GM12801 (cell line): Measurements from ENCODE around the gene STXBP2.

ENCODE experiments used
- TF ChIP-seq, protein P1 (sequence below): IDR thresholded peaks from one replicate; pipeline ENCODE4 v1.5.1; 2011; ENCODE audit warnings: control low read depth; ENCODE audit not compliant: insufficient read length; ENCODE audit errors: extremely low read depth

STXBP2 gene

DNA sequence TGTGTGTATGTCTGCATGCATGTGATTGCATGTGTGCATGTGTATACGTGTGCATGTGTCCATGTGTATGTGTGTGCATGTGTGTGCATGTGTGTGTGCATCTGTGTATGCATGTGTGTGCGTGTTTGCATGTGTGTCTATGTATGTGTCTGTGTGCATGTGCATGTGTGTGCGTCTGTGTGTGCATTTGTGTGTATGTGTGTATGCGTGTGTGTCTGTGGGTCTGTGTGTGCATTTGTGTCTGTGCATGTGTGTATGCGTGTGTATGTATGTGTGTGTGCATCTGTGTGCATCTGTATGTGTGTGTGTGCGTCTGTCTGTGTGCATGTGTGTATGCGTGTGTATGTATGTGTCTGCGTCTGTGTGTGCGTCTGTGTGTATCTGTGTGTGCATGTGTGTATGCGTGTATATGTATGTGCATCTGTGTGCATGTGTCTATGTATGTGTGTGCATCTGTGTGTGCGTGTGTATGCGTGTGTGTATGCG is 3.0 kb downstream of the STXBP2 start:
- TF ChIP-seq, protein P1, sequence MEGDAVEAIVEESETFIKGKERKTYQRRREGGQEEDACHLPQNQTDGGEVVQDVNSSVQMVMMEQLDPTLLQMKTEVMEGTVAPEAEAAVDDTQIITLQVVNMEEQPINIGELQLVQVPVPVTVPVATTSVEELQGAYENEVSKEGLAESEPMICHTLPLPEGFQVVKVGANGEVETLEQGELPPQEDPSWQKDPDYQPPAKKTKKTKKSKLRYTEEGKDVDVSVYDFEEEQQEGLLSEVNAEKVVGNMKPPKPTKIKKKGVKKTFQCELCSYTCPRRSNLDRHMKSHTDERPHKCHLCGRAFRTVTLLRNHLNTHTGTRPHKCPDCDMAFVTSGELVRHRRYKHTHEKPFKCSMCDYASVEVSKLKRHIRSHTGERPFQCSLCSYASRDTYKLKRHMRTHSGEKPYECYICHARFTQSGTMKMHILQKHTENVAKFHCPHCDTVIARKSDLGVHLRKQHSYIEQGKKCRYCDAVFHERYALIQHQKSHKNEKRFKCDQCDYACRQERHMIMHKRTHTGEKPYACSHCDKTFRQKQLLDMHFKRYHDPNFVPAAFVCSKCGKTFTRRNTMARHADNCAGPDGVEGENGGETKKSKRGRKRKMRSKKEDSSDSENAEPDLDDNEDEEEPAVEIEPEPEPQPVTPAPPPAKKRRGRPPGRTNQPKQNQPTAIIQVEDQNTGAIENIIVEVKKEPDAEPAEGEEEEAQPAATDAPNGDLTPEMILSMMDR, result no peak

DNA sequence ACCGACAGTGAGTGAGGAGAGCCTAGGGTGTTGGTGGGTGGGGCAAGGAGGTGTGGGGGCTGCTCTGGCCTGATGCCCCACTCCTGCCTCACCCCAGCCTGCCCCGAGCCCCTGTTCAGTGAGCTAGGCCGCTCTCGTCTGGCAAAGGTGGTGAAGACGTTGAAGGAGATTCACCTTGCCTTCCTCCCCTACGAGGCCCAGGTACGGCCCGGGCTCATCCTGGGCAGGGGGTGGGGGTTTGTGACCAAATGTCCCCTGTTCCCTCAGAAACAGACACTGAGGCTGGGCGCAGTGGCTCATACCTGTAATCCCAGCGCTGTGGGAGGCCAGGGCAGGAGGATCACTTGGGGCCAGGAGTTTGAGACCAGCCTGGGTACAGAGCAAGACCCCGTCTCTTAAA is 3.9 kb downstream of the STXBP2 start:
- TF ChIP-seq, protein P1, result no peak

DNA sequence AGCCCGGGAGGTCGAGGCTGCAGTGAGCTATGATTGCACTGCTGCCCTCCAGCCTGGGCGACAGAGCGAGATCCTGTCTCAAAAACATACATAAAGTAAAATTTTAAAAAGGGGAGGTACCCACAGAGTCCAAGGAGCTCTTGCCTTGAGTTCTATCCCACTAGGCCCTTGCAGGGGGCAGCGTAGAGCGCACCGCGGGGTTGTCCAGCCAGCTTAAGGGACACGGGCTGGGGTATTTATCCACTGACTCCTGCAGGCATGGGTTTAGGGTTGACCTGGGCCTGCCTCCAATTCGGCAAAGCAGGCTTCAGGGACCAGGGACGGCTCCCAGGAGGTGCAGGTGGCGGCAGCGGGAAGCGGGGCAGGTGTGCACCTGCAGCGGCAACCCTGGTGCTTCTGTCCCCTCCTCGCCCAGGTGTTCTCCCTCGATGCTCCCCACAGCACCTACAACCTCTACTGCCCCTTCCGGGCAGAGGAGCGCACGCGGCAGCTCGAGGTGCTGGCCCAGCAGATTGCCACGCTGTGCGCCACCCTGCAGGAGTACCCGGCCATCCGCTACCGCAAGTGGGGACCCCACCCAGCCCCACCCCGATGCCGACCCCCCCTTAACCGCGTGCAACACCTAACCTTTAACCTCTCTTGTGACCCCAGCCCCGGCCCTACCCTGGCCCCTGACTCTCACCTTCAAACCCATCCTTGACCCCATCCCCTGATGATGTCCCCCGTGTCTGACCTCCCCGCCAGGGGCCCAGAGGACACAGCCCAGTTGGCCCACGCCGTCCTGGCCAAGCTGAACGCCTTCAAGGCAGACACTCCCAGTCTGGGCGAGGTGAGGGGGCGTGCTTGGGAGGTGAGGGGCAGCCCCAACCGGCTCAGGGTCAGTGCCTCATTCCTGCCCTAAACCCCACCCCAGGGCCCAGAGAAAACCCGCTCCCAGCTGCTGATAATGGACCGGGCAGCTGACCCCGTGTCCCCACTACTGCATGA is 4.7 kb downstream of the STXBP2 start:
- TF ChIP-seq, protein P1, result no peak

DNA sequence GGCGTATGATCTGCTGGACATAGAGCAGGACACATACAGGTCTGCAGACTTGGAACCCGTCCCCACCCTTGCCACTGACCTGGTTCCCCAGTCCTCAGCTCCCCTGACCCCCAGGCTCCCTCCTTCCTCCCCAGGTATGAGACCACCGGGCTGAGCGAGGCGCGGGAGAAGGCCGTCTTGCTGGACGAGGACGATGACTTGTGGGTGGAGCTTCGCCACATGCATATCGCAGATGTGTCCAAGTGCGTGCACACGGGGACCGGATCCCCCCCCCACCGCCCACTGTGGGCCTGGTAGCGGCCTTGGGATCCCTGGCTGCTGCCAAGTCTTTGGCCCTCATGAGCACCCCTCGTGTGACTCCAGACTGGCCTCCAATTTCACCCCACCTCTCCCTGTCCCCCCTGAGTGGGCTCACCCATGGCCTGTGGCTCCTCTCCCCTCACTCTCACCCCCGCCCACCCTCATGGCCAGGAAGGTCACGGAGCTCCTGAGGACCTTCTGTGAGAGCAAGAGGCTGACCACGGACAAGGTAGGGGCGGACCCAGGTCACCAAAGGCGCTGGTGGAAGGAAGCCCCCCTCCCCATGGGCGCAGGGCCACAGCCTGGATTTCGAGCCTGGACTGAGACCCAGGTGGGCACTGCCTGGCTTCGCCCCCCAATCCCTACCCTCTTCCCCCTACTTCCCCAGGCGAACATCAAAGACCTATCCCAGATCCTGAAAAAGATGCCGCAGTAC is 5.6 kb downstream of the STXBP2 start:
- TF ChIP-seq, protein P1, result no peak

DNA sequence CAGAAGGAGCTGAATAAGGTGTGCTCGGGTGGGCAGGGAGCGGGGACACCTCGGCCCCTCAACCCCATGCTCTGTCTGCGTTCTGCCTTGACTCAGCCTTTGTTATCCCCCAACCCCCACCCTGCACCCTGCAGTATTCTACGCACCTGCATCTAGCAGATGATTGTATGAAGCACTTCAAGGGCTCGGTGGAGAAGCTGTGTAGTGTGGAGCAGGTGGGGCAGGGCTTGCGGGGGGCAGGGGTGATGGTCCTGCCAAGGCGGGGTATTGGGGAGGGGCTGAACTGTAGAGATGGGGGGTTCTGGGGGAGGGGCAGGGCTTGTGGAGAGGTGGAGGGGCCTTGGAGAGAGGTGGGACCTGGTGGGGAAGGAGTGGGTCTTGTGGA is 6.1 kb downstream of the STXBP2 start:
- TF ChIP-seq, protein P1, result no peak

DNA sequence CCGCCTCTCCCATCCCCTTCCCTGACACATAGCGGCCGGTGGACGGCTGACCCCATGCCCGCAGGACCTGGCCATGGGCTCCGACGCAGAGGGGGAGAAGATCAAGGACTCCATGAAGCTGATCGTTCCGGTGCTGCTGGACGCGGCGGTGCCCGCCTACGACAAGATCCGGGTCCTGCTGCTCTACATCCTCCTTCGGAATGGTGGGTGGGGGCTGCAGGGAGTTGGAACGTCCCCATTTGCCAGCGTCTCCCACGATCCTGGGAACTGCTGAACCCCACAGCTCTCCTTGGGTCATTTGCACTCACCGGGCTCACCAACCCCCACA is 7.6 kb downstream of the STXBP2 start:
- TF ChIP-seq, protein P1, result no peak

DNA sequence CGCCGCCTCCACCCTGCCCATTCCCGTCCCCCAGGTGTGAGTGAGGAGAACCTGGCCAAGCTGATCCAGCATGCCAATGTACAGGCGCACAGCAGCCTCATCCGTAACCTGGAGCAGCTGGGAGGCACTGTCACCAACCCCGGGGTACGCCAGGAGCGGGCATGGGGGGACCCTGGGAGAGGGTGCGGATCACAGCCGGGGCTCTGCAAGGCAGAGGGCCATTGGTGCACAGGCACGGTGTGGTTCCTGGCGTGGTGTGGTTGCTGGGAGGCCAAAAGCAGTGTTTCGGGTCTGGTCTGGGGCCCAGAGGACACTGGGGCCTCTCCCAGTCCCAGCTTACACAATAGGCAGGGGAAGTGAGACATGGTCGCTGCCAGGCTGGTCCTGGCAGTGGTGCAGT is 8.3 kb downstream of the STXBP2 start:
- TF ChIP-seq, protein P1, result no peak
